Measurements from ENCODE around the gene ENTREP1.

DNA sequence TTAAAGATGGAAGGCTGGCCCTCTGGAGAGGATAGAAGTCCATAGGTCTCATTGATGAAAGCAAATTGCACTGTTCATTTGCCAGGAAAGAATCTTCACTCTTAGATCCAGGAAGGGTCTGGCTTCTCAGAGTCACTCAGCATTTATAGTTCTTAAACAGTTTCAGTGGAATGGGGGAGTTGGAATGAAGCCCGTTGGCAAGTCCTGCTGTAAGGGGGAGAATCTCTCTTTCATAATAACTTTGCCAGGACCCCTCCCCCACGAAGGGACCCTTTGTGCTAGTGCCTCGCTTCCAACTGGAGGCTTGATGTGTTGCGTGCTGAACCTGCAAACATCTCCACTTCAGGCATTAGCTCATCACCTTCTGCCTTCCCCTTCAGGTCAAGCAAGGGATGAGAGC lies 57.1 kb downstream of the ENTREP1 start:
- TF ChIP-seq POLR2A (IDR thresholded peaks at IDR 0.05) (no peak), CTCF (IDR thresholded peaks at IDR 0.05) (no peak)
